Measurements from ENCODE around the gene SUFU.
A peak's percentile ranks its signal among the peaks of the same experiment; 100 is the strongest.

The SUFU gene

DNA sequence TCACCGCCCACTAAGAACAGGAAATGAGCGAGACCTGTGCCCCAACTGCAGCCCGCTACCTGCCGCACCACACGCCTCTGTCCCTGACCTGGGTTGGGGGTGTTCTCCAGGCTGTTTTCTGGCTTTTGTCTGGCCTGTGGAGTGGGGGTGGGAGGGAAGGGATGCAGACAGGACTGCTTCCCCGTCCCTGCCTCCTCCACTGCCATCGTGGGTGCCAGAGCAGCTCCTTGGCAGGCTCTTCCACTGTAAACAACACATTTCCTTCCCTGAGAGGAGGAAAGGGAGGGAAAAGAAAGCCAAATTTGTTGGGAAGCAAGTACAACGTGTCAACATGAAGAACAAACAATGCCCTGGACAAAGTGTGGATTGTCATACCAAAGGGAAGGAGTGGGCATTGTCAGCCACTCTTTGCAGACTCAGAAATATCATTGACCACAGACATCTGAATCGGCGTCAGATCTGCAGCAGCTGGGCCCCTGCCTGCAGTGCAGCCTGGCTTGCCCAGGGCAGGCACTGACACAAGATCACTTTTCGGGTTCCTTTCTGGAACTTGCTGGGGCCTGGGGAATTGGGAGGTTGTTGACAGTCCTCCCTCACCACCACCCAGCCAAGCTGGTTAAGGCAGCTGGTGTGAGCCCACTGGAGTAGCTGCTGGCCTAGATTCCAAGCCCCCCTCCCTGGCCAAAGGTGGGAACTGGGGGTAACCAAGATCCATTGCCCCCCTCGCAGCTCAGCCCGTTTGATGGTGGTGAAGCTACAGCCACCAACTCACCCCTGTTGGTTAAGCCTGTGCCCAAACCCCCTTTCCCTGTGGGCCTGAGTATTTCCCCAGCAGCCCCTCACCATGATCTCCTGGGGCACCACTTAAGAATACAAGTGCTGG, 117.9 kb downstream of the SUFU start:
- no peak for DNase-seq

- no peak for DNase-seq
Observed at GRCh38 chr10:102624094-102624493, 120.3 kb downstream of the SUFU start.

DNA sequence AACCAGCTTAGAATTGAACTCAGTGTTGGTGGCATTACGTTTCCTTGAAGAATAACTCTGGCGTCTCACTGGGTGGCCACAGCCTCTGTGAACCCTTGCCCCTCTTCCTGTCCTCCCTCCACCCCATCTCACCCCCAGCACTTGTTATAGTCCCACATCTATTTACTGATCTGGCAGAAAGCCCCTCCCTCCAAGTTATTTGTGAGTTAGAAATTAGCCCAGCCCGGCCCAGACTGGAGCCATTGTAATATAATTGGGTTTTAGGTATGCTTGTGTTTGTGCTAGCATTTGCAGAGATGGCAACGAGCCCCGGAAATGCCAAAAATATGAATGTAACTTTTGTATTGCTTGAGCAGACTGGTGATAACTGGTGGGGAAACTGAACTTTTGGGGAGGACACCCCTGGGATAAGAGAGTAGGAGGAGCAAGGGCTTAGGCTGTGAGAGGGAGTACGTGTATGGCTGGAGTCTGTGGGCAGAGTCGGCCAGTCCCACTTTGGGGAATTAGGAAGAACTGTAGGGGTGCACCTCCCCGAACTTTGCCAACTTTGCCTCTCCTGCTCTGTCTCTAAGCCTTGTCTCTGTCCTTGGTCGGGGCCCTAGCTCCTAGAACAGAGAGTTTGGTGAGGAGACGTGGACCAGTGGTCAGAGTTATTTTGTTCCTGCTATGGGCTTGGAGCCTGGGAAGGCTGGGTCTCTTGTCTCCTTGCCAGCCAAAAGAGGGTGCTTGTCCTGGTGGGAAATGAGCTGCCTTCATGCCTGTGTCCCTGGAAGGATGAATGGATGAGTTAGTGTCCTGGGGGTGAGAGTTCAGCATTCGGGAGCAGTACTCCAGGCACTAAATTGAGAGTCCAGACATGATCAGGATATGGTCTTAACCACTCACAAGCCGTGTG, 121.2 kb downstream of the SUFU start:
- no peak for DNase-seq

- no peak for DNase-seq
Observed at GRCh38 chr10:102626026-102626685, 122.4 kb downstream of the SUFU start.

DNA sequence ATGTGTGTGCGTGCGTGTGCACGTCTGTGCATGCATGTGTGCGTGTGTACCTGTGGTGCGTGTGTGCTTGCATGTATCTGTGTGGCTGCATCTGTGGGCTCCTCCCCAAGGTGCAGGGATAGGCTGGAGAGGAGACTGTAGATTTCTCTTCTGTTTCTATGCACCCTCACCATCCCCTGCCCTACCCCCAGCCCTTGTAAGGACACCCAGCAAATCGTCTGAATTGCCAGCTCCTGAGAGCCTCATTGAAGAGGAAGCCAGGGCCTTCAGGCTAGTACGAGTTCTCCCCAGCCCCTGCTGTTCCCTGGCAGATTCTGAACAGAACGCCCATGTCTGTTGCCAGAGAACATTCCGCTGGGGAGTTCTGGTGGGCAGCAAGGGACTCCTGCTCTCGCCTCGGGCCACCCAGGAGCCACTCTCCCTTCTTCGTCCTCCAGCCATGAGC, 123.5 kb downstream of the SUFU start:
- DNase-seq: no peak

DNA sequence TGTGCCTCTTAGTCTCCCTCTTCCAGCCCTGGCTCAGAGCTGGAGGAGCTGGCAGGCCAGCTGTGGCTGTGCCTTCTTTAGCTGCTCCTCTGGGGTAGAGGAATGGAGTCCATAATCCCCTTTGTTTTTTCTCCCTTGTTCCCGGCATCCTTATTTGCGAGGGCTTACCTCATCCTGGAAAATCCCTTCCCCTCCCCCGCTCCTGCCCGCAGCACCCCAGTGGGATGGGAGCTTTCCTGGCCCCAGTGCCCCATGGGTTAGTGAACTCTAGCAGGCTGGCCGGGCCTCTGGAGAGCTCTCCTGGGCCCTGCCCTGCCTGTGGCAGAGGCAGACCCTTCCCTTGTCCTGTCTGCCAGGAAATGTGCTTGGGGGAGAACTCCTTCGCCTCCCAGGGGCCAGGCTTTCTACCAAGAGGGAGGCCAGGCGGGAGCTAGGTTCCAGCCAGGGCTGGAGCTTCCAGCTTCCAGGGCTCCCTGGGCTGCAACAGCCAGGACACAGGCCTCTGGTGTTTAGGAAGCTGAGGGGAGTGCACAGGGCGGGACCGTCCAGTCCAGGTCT, 124.0 kb downstream of the SUFU start:
- DNase-seq: no peak

DNA sequence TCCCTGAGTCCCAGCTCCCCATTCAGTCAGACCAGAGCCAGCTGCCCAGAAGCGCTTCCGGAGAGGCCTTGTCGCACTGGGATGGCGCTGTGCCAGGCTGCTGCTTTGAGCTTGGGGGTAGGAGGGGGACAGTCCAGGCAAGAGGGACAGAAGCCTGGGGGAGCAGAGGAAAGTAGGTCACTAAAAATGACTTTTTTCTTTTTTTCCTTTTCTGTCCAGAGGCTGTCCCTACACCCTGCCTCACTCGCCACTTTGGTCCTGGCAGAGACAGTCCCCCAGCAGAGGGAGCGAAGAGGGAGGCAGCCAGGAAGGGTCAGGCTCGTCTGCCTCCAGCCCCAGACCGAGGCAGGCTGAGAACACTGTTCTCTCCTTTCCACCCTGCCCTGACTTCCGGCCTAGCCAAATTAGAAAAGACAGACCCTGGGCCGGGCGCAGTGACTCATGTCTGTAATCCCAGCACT, 124.7 kb downstream of the SUFU start:
- no peak for DNase-seq

DNA sequence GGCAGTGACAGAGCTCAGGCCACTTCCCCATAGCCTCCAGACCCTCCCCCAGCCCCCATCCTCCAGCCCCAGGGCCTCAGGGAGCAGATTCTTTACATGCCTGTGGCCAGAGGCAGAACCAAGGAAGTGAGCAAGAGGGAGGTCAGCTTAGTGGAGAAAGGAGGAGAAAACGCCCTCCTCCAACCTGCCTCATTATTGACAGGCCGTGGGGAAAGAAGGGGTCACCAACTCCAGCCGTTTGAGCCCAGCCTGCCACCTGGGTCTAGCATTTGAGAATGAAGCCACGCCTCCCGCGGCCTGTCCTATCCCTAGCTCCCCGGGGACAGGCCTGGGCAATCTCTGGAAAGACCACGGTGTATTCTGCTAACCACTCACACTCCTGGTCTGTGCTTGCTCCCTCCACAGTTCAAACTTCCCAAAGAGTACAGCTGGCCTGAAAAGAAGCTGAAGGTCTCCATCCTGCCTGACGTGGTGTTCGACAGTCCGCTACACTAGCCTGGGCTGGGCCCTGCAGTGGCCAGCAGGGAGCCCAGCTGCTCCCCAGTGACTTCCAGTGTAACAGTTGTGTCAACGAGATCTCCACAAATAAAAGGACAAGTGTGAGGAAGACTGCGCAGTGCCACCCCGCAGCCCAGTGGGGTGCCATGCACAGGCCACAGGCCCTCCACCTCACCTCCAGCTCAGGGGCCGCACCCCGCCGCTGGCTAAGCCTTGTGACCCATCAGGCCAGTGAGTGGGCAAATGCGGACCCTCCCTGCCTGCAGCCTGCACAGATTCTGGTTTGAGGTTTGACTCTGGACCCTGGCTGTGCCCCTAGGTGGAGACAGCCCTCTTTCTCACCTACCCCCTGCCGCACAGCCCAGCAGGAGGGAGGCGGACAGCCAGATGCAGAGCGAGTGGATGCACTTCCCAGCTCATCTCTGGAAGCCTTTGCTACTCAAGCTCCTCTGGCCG, 126.2 kb downstream of the SUFU start:
- DNase-seq: no peak

DNA sequence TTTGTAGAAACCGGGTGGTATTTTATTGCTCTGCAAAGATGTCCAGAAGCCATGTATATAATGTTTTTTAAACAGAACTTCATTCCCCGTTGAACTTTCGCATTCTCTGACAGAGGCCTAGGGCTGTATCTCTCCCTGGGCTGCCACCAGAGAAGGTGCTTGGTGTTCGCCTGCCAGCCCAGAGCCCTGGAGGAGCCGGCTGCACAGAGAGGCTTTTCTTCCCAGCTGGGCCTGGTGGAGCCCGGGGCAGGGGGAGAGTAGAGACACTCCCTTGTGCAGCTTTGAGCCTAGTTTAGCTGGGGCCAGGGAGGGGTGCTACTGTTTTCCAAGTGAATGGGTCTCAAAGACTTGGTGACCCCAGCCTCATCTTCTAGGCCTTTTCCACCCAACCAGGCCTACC, 126.9 kb downstream of the SUFU start:
- no peak for DNase-seq

- no peak for DNase-seq
Observed at GRCh38 chr10:102631525-102632393, 128.0 kb downstream of the SUFU start.

DNA sequence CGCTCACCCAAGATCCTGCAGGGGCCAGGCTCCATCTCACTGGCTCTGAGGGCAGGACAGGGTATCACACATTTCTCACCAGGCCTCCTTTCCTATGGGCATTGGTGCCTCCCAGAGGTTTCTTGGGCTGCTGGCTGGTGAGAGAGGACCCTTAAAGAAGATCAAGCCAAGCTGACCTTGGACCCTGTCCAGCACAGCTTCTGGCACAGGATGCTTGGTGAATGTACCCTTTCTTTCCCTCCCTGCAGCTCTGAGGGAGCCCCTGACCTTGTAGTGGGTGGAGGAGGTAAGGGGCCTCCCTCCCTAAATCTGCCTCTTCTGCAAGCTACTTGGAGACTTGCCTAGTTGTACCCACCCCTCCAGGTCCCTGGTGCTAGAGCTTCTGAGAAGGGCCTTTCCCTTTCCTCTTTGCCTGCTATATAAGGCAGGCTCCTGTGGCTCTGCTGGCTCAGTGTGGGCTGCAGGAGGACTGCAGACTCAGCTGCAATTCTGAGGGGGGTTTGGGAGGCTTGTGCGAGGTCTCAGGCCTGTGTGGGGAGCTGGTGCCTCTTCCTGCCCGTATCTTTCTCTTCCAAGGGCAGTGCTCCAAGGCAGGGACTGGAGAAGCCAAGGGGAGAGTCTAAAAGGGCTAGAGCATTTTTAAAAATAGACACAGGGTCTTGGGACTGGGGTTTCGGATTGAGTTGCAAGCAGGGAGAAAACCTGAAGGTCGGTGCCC, 128.8 kb downstream of the SUFU start:
- DNase-seq: no peak

DNA sequence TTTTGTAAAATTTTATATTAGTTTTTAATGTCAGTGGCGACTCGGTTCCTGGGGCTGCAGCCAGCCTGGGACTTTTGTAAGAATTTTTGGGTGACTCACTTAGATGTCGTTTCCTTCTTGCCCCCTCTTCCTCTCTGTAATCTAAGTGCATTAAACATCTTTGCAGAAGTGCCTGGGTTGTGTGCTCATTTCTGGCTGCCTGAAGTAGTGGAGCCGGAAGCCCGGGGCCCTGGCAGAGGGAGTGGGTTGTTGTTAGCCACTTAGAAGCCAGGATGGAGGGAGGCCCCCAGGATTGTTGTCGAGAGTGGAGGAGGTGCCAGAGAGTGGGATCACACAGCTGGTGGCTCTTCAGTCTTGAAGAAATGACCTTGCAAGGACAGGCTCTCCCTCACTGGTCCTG, 129.5 kb downstream of the SUFU start:
- DNase-seq: no peak

- no peak for DNase-seq
Observed at GRCh38 chr10:102633848-102634247, 130.1 kb downstream of the SUFU start.

DNA sequence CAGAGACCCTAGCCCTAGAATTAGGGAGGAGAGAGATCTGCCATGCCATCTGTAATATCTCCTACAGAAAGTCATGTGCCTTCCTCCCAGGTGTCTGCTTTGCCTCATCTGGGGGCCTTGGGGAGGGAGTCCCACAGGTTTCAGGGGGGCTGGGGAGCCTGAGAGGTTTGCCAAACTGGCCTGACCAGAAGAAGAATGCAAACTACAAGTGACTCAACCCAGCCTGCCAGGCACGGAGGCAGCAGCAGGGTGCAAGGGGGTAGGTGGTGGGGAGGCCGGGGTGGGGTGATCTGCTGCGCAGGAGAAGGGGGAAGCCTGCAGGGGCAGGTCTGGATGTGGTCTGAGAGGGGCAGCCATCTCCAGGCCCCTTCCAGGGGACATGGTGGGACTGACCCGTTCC, 130.9 kb downstream of the SUFU start:
- no peak for DNase-seq

- no peak for DNase-seq
Observed at GRCh38 chr10:102635377-102635776, 131.6 kb downstream of the SUFU start.

GRCh38 chr10:102639537-102639936, 135.8 kb downstream of the SUFU start:
- no peak for DNase-seq

- no peak for DNase-seq
Observed at GRCh38 chr10:102641402-102641801, 137.6 kb downstream of the SUFU start.

- peak; percentile 93 for DNase-seq
Observed at GRCh38 chr10:102641880-102642735, 138.3 kb downstream of the SUFU start.
